Liver (tissue), 3 donors: ENCODE measurements around the gene PCNX2.

ENCODE experiments used
- SP1 ChIP-seq: IDR thresholded peaks from 2 replicates; pipeline ENCODE4 v1.6.1; 2018; ENCODE audit warnings: antibody characterized with exemption, mild to moderate bottlenecking
- YY1 ChIP-seq: IDR thresholded peaks from 2 replicates; pipeline ENCODE4 v1.6.1; 2016; ENCODE audit warnings: antibody characterized with exemption, mild to moderate bottlenecking
- TF ChIP-seq, protein P1 (sequence below): fragments of 150-350 bp; IDR thresholded peaks from 2 replicates; pipeline ENCODE4 v1.5.1; 2017; ENCODE audit warnings: improper control_type of control experiment, low read depth, low read length; ENCODE audit not compliant: missing input control
- TF ChIP-seq, protein P2 (sequence below): IDR thresholded peaks from 2 replicates; pipeline ENCODE4 v1.6.1; 2016; ENCODE audit warnings: antibody characterized with exemption, mild to moderate bottlenecking
- donor health status: healthy.
- donor health status: healthy.

DNA sequence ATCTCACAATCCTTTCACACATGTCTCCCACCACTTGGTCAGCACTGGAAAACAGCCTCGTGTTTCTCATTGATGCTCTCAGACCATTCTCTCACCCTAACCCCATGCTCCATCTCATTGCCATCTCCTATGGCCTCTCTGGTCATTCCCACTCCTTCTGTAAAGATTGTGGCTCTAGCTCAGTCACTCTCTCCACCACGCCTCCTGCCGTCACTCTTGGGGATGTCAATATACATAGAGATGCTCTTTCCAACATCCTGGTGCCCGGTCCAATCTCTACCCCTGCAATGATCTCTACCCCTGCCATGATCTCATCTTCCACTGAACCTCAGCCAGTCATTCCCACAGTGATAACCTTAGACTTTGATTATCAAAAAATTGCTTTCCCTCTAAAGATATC lies 255.0 kb downstream of the PCNX2 start:
- TF ChIP-seq, protein P1, sequence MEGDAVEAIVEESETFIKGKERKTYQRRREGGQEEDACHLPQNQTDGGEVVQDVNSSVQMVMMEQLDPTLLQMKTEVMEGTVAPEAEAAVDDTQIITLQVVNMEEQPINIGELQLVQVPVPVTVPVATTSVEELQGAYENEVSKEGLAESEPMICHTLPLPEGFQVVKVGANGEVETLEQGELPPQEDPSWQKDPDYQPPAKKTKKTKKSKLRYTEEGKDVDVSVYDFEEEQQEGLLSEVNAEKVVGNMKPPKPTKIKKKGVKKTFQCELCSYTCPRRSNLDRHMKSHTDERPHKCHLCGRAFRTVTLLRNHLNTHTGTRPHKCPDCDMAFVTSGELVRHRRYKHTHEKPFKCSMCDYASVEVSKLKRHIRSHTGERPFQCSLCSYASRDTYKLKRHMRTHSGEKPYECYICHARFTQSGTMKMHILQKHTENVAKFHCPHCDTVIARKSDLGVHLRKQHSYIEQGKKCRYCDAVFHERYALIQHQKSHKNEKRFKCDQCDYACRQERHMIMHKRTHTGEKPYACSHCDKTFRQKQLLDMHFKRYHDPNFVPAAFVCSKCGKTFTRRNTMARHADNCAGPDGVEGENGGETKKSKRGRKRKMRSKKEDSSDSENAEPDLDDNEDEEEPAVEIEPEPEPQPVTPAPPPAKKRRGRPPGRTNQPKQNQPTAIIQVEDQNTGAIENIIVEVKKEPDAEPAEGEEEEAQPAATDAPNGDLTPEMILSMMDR, result no peak
- TF ChIP-seq, protein P2, sequence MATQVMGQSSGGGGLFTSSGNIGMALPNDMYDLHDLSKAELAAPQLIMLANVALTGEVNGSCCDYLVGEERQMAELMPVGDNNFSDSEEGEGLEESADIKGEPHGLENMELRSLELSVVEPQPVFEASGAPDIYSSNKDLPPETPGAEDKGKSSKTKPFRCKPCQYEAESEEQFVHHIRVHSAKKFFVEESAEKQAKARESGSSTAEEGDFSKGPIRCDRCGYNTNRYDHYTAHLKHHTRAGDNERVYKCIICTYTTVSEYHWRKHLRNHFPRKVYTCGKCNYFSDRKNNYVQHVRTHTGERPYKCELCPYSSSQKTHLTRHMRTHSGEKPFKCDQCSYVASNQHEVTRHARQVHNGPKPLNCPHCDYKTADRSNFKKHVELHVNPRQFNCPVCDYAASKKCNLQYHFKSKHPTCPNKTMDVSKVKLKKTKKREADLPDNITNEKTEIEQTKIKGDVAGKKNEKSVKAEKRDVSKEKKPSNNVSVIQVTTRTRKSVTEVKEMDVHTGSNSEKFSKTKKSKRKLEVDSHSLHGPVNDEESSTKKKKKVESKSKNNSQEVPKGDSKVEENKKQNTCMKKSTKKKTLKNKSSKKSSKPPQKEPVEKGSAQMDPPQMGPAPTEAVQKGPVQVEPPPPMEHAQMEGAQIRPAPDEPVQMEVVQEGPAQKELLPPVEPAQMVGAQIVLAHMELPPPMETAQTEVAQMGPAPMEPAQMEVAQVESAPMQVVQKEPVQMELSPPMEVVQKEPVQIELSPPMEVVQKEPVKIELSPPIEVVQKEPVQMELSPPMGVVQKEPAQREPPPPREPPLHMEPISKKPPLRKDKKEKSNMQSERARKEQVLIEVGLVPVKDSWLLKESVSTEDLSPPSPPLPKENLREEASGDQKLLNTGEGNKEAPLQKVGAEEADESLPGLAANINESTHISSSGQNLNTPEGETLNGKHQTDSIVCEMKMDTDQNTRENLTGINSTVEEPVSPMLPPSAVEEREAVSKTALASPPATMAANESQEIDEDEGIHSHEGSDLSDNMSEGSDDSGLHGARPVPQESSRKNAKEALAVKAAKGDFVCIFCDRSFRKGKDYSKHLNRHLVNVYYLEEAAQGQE, result no peak
- TF ChIP-seq SP1, result no peak
- no peak for TF ChIP-seq YY1
